MCF 10A (cell line): ENCODE results near the gene HLCS. TPM values are rescaled to one million over a fixed set of nuclear protein-coding genes. Genes with fewer than 3 reads are reported as not detected.

Source experiments
- BruUV-seq: library from RNA; stranded (reverse); fragments of 400-500 nt; replicated peaks from 2 replicates; lab custom pipeline; 2021; lab: Mats Ljungman, UMichigan
- CTCF ChIA-PET: fragments of 300-600 bp; sonication (Branson Sonifier 250); formaldehyde crosslinking; extraction: SDS; loops from one replicate; lab custom pipeline; 2021; ENCODE audit warnings: antibody characterized with exemption, inconsistent platforms; lab: Yijun Ruan, JAX
- POLR2A ChIA-PET: fragments of 300-600, 350-650 bp; sonication (Branson Sonifier 250); formaldehyde crosslinking; extraction: SDS; loops from one replicate; lab custom pipeline; 2020; ENCODE audit warnings: antibody characterized with exemption, inconsistent platforms; lab: Yijun Ruan, JAX
- DNase-seq: peaks from one replicate; pipeline ENCODE4 v3.0.0-alpha.2; 2018; ENCODE audit not compliant: unreplicated experiment
- H3K27ac Mint-ChIP-seq: one replicate; pipeline ENCODE4 v1.8.0; 2022; ENCODE audit warnings: mild to moderate bottlenecking, low read depth, mixed read lengths; ENCODE audit not compliant: unreplicated experiment
- H3K27me3 Mint-ChIP-seq: one replicate; pipeline ENCODE4 v1.8.0; 2022; ENCODE audit warnings: mixed read lengths; ENCODE audit not compliant: insufficient read depth, unreplicated experiment
- H3K36me3 Mint-ChIP-seq: one replicate; pipeline ENCODE4 v1.8.0; 2022; ENCODE audit warnings: mild to moderate bottlenecking, moderate library complexity, mixed read lengths; ENCODE audit not compliant: insufficient read depth, unreplicated experiment
- H3K4me1 Mint-ChIP-seq: one replicate; pipeline ENCODE4 v1.8.0; 2022; ENCODE audit warnings: mixed read lengths; ENCODE audit not compliant: insufficient read depth, unreplicated experiment
- H3K4me3 Mint-ChIP-seq: one replicate; pipeline ENCODE4 v1.8.0; 2022; ENCODE audit warnings: mild to moderate bottlenecking, moderate library complexity, mixed read lengths; ENCODE audit not compliant: unreplicated experiment
- H3K9me3 Mint-ChIP-seq: one replicate; pipeline ENCODE4 v1.8.0; 2022; ENCODE audit warnings: mixed read lengths; ENCODE audit not compliant: unreplicated experiment
- intact Hi-C: fragments of 100-400 bp; cut with micrococcal nuclease; formaldehyde crosslinking; loops from 2 replicates; pipeline ENCODE4 v1.14.1; 2022
- total RNA-seq: library from RNA; stranded (reverse); gene quantifications from 2 replicates; pipeline ENCODE4 v1.2.3, GENCODE V29; 2022
- TF ChIP-seq, protein P1 (sequence below): fragments of 200-600 bp; IDR thresholded peaks from one replicate; pipeline ENCODE4 v1.8.0; 2022; ENCODE audit warnings: antibody characterized with exemption, mild to moderate bottlenecking; ENCODE audit not compliant: unreplicated experiment

The HLCS gene
- total RNA-seq, 1 experiment from 2014 or later, result 46.1 TPM

DNA sequence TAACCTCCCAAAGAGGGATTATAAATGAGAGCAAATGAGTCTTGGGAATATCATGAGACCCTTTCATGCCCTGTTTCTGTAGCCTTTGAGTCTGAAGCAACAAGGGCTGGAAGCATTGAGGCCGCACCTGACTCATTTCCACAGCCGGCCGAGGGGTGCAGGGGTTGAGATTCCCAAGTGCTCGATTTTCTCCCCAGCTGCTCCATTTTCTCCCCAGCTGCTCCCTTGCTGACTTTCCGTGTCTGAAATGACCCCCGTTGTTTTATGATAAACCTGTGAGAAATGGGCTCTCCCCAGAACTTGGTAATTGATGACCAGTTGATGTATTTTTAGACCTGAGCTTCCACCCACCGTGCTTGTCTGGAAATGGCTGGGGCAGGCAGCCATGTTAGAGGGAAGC lies 244.7 kb downstream of the HLCS start:
- no TSS peak for BruUV-seq
- Mint-ChIP-seq H3K27me3 (no peaks in the 10 kb centered on the region), H3K36me3 (peaks cover 23% of the 10 kb centered on the region), H3K4me3 (no peak overlapping the region), H3K9me3 (no peaks in the 10 kb centered on the region), H3K27ac (no peak overlapping the region), H3K4me1 (peaks cover 12% of the 10 kb centered on the region)
- POLR2A ChIA-PET, result no interaction called here
- intact Hi-C loops, result no loop called here
- CTCF ChIA-PET, result interaction anchor here (0.5 kb wide), 1 partner anchor 462 kb away, joined by 3 read pairs; no protein-coding TSS in a partner anchor
- no peak for DNase-seq
- TF ChIP-seq, protein P1, sequence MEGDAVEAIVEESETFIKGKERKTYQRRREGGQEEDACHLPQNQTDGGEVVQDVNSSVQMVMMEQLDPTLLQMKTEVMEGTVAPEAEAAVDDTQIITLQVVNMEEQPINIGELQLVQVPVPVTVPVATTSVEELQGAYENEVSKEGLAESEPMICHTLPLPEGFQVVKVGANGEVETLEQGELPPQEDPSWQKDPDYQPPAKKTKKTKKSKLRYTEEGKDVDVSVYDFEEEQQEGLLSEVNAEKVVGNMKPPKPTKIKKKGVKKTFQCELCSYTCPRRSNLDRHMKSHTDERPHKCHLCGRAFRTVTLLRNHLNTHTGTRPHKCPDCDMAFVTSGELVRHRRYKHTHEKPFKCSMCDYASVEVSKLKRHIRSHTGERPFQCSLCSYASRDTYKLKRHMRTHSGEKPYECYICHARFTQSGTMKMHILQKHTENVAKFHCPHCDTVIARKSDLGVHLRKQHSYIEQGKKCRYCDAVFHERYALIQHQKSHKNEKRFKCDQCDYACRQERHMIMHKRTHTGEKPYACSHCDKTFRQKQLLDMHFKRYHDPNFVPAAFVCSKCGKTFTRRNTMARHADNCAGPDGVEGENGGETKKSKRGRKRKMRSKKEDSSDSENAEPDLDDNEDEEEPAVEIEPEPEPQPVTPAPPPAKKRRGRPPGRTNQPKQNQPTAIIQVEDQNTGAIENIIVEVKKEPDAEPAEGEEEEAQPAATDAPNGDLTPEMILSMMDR, result no peak

DNA sequence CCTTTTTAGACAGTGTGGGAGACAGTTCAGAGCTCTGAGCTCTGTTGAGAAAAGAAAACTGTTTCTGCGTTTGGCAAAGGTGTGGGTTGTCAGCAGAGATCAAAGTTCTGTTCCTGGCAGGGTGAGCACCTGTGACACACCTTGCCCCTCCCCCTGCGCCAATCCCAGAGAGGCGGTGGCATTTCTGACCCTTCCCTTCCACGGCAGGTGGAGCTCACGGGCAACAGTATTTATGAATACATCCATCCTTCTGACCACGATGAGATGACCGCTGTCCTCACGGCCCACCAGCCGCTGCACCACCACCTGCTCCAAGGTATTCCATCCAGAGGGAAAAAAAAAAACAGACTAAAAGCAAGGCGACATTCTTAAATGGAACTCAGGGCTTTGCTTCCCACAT lies 246.9 kb downstream of the HLCS start:
- POLR2A ChIA-PET, result interaction anchor here (0.6 to 1.8 kb wide), 6 partner anchors 19 to 270 kb away, joined by 3 to 5 read pairs (median 4); no protein-coding TSS in a partner anchor
- Mint-ChIP-seq H3K4me3 (no peak overlapping the region), H3K36me3 (peaks cover 23% of the 10 kb centered on the region), H3K27me3 (no peaks in the 10 kb centered on the region), H3K9me3 (no peaks in the 10 kb centered on the region), H3K4me1 (peaks cover 12% of the 10 kb centered on the region), H3K27ac (peak overlapping the region; percentile 76)
- intact Hi-C loops, result no loop called here
- TF ChIP-seq, protein P1, result no peak
- BruUV-seq, result no TSS peak
- no peak for DNase-seq
- CTCF ChIA-PET, result interaction anchor here (0.6 to 0.9 kb wide), 3 partner anchors 89 to 245 kb away, joined by 4 read pairs; no protein-coding TSS in a partner anchor

DNA sequence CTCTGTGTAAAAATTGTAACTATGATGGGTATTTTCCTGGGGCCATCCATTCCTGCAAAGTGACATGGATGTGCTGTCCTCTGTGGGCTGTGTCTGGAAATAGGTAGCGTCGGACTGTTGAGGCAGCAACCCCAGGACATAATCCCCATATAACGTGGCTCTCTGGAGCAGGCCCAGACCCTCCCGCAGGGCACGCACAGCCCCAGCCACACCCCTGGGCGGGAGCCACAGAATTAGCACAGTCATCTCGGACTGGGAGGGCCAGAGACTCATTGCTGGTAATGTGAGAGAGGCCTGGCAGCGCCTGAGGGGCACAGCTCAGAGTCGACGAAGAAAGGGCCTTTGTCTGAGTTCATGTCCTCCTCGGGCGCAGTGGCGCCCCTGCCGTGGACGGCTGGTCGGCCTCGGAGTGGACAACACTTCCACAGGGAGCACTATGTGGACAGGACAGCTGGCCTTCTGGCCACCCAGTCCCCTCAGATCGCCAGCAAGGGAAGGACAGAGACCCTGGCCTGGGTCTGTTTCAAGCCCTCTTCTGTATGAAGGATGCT lies 247.4 kb downstream of the HLCS start:
- BruUV-seq, result no TSS peak
- H3K9me3 Mint-ChIP-seq, result no peaks in the 10 kb centered on the region
- peaks cover 23% of the 10 kb centered on the region for H3K36me3 Mint-ChIP-seq
- peak overlapping the region; percentile 76 for H3K27ac Mint-ChIP-seq
- no peaks in the 10 kb centered on the region for H3K27me3 Mint-ChIP-seq
- ChIA-PET CTCF (interaction anchor here (0.8 kb wide), 1 partner anchor 198 kb away, joined by 4 read pairs; no protein-coding TSS in a partner anchor), POLR2A (interaction anchor here (0.6 to 1.8 kb wide), 5 partner anchors 18 to 270 kb away, joined by 3 to 5 read pairs (median 4); no protein-coding TSS in a partner anchor)
- TF ChIP-seq, protein P1, result no peak
- peaks cover 12% of the 10 kb centered on the region for H3K4me1 Mint-ChIP-seq
- no peak overlapping the region for H3K4me3 Mint-ChIP-seq
- DNase-seq, result peak; percentile 89
- intact Hi-C loops, result no loop called here

DNA sequence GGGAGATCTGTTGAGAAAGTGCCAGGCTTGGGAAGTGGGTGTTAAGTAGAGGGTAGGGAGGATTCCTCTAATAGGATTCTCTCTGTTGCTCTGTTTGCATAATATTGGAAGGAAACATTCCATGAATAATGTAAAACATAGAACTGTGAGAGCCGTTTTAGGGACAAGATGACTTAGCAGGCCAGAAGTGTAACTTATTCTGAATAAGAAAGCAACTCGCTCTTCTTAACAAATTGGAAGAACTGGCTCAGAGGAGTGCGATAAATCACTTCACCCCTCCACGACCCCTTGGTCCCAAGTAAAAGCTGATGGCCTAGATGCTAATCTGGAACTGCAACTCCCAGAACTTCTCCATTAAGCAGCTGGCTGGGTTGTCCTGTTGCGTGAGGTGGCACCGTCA lies 248.5 kb downstream of the HLCS start:
- Mint-ChIP-seq H3K4me1 (peaks cover 13% of the 10 kb centered on the region), H3K36me3 (peaks cover 24% of the 10 kb centered on the region), H3K9me3 (no peaks in the 10 kb centered on the region), H3K4me3 (no peak overlapping the region), H3K27me3 (no peaks in the 10 kb centered on the region), H3K27ac (peak overlapping the region; percentile 76)
- TF ChIP-seq, protein P1, result no peak
- intact Hi-C loops, result no loop called here
- CTCF ChIA-PET, result interaction anchor here (1.3 kb wide), 1 partner anchor 87 kb away, joined by 3 read pairs; no protein-coding TSS in a partner anchor
- POLR2A ChIA-PET, result interaction anchor here (1.8 kb wide), 1 partner anchor 74 kb away, joined by 5 read pairs; no protein-coding TSS in a partner anchor
- no peak for DNase-seq
- no TSS peak for BruUV-seq
